ENCODE measurements around the gene TFE3.

TFE3 gene, protein sequence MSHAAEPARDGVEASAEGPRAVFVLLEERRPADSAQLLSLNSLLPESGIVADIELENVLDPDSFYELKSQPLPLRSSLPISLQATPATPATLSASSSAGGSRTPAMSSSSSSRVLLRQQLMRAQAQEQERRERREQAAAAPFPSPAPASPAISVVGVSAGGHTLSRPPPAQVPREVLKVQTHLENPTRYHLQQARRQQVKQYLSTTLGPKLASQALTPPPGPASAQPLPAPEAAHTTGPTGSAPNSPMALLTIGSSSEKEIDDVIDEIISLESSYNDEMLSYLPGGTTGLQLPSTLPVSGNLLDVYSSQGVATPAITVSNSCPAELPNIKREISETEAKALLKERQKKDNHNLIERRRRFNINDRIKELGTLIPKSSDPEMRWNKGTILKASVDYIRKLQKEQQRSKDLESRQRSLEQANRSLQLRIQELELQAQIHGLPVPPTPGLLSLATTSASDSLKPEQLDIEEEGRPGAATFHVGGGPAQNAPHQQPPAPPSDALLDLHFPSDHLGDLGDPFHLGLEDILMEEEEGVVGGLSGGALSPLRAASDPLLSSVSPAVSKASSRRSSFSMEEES

DNA sequence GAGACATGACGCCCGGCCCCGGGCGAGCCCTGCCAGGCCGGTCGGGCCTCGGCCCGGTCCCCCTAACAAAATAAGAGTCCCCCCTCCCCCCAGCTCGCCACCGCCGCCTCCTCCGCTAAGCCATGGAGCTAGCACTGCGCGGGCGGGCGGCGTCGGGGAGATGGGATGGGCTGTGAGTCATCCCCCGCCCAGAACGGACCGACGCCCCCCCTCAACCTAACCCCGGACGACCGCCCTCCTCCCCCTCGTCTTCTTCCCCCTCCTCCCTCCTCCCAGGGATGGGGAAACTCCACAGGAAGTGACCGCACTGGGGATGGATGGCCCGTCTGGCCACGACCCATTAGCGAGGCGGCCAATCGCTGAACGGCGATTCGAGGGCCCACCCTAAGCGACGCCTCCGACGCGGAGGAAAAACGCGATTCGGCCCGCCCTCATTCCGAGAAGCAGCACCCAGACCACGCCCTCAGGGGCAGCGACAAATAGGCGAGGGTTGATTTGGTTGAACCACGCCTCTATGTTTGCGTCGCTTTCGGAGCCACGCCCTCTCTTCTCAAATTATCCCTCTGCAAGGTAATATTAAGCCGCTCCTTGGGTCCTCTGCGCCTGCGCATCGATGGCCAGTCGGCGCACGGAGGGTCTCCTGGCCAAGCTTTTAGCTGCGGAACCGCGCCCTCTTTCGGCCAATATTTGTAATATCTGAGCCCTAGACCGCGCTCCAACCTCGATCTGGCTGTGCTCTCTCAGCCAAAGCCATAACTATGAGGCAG lies at the start of gene TFE3:
Gene TFE3, minus strand, starts transcription at position 138 of the 767 bp plus-strand sequence. Its CDS starts 131 bp downstream, at position 7.
- peak; percentile 97 for DNase-seq (ENCODE audit: low spot score)

DNA sequence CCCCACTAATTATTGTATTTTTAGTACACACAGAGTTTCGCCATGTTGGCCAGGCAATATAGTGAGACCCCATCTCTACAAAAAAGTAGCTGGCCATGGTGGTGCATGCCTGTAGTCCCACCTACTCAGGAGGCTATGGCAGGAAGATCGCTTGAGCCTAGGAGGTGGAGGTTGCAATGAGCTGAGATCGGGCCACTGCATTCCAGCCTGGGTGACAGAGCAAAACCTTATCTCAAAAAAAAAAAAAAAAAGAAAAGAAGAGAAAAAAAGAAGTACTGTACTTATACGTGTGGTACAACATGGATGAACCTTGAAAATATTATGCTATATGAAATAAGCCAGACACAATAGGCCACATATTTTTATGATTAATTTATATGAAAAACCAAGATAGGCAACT lies 46.4 kb upstream of the TFE3 start:
- no peak for DNase-seq (ENCODE audit: low spot score)

DNA sequence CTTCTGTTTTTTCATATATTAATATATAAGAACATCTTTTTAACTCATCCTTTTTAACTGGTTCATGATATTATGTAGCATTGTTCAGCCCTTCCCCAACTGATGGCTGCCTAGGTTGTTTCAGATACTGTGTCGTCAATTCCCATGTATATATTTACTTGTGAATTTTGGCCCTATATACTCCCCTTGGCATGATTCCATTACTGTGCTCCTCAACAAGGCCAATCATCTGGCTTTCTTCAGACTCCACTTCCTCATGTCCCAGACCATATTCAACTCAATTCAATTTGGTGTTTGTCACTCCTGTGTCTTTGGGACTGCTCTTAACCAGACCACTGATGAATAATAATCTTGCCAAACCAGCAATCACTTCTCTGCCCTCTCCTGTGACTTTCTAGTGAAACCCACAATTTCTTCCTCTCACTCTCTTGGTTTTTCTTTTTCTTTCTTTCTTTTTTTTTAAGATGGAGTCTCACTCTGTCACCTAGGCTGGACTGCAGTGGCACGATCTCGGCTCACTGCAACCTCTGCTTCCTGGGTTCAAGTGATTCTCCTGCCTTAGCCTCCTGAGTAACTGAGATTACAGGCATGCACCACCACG lies 39.2 kb upstream of the TFE3 start:
- DNase-seq (ENCODE audit: low spot score), result no peak

DNA sequence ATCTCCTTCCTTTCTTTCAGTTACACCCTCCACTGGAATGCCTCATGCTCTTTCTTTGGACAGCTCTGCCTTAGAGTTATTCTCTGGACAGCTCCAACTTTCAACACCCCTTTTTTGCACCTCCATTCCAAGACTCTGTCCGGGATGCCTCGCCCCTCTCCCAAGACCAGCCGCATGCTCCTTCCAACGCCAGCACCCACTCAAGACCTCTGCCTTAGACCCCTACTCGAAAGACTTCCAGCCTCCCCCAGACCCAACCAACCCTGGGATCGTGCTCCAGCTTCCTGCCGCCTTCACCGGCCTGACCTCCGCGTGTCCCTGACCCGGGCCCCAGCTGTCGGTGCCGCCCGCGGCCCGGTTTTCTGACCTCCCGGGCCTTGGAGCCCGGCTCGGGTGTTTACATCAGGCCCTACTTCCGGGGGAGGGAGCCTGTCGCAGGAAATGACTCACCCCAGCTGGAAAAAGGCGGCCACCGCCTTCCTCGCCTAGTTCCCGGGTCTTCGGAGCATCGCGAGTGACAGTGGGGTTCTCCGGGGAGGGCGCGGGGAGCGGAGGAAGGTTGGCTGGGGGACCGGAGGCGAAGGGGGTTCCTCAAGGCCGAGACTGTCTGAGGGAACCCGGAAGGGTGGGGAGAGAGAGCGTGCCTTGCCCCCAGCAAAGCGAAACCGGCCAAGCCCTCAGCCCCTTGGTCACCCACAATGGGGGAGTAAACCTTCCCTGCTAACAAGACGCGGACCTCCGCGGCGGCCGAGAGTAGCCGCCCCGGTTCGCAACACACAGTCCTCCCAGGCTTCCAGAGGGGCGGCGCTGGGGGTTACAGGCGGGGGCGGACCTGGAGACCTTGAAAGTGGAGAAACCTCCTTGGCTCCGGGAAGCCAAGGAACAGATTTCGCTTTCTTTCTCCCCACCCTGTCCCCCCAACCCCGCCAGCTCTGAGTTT lies 36.6 kb upstream of the TFE3 start, which contains the start of gene WDR45:
Gene WDR45, minus strand, starts transcription at position 399 of the 940 bp plus-strand sequence. CDS start 1,792 bp downstream, outside the sequence.
- peak; percentile 70 for DNase-seq (ENCODE audit: low spot score)

DNA sequence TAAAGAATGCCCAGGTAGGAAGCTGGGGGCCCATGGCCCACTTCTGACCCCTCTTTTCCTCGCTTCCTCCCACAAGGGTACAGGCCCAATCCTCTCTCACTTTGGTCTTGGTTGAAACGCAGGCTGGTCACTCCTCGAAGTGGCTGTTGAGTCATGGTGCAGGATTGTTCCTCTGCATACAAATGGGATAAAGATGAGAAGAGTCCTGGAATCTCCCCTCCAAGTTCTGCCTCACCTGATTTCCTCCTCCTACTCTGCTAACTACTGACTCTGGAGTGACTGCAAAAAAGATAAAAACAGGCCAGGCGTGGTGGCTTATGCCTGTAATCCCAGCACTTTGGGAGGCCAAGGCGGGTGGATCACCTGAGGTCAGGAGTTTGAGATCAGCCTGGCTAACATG lies 34.8 kb upstream of the TFE3 start:
- no peak for DNase-seq (ENCODE audit: low spot score)

DNA sequence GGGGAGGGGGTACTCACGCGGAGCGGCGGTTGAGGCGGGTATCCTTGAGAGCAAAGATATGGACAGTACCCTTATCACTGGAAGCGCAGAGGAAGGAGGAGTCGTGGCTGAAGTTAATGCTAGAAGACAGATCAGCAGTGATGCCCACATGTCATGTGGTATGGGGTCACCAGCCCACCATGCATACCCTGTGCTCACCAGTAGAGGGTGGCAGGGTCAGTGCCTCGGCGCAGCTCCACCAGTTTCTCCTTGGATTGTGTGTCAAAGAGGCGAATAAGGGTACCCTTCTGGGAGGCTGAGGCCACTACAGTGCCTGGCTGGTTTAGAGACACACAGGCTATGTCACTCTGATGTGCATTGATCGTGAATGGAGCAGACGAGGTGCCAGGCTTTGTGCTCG lies 32.2 kb upstream of the TFE3 start:
- no peak for DNase-seq (ENCODE audit: low spot score)

DNA sequence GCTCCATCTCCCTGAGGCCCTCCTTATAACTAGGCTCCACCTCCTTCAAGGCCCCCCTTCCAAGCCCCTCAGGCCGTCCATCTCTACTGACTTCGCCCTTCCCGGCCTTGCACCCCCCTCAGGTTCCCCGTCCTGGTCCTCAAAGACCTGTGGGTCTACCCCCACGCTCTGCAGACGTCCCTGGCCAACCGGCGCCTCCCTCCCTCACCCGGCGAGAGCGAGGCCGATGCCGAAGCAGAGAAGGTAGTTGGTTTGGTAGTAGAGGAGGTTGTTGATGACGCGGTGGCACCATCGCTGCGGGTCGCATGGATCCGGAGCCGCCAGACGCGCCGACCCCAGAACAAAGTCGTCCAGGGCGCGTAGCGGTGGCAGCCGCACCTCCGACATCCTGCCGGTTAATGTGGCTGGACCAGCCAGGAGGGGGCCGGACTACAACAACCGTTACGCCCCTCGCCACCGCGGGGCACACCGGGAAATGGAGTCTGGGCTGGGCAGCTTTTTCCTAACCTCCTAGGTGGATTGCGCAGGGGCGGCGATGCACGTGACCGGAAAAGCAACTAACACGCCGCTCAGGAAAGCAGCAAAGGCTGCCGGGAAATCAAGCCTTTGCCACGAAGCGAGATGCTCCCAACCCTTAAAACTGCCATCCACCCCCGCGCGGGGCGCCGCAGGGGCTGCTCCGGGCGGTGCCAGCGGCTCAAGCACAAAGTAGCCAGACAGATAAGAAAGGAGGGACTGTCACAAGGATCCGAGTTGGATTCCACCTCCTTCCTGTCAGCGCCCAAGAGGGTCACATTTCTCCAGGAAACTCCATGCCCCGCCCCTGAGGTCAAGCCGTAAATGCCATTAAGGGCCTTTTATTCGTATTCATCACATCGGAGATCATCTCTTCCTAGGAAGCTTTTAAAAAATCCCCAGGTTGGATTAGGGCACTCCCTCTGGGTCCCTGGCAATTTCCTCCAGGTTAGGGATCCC lies 30.7 kb upstream of the TFE3 start, which contains the start of gene PRAF2:
Gene PRAF2, minus strand, starts transcription at position 402 of the 975 bp plus-strand sequence. Its CDS starts 15 bp downstream, at position 387.
- peak; percentile 91 for DNase-seq (ENCODE audit: low spot score)

DNA sequence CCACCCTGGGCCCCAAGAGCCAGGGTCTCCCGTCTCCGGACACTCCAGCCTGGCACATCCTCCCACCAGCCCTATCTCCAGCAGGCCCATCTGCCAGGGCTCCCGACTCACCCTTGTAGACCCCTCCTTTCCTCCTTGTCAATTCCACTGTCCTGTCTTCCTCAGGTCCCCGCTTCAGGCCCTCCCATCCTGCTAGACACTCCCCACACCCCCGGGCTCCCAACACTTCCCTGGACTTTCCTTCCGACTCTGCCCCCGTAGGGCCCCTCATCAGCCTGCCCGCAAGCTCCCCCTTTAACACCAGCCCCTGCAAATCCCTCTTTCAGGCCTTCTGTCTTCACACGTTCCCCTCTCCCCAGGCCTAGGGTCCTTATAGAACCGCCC lies 29.5 kb upstream of the TFE3 start:
- DNase-seq (ENCODE audit: low spot score), result no peak

DNA sequence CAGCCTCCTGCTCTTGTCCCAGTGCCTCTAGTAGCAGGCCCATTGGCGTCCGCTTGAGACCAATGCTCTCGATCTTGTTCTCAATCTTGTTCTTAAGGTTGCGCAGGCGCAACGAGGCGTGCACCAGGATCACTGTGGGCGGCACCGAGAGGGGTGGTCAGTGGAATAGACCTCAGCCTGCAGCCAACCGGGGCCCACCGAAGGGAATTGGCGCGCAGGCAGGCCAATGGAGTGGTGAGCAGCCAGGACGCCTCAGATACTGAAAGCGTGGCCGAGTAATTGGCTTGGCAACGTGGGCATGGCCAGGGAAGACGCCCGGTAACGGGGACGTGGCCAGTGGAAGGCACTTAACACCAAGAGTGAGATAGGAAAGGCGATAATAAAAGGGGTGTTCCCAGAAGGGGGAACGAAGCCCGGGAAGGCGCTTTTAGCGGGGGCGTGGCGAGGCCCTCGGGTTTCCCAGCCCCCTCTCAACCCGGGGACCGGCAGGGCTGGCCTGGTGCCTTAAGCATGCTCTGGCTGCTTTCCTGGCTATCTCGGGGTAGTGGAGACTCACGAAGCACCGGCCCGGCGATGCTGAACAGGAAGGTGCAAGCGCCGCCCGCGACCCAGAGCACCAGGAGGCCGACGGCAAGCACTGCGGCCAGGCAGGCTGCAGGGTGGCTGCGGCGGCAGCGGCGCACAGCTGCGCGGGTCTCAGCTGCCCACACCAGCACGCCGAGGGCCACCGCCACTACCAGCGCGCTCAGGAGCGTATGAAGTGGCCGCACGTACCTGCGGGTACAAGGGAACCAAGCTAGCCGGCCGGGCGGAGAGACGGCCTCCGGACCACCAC lies 28.9 kb upstream of the TFE3 start:
- no peak for DNase-seq (ENCODE audit: low spot score)

DNA sequence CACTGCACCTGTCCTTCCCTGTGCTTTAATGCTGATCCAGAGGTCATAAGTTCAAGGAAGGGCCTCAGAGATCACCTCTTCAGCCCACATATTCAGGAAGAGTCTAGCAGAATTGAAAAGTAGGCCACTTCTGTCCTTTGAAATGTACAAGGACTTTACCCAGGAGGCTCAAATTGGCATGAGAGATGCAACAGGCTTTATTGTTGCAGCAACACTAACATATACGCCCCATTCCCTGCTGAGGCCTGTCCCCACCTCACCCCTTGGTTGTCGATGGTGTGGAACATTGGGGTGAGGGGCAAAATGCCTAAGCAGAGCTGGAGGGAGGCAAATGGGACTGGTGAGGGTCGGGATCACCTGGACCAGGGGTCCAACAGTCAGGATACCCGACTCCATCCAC lies 27.8 kb upstream of the TFE3 start:
- no peak for DNase-seq (ENCODE audit: low spot score)

DNA sequence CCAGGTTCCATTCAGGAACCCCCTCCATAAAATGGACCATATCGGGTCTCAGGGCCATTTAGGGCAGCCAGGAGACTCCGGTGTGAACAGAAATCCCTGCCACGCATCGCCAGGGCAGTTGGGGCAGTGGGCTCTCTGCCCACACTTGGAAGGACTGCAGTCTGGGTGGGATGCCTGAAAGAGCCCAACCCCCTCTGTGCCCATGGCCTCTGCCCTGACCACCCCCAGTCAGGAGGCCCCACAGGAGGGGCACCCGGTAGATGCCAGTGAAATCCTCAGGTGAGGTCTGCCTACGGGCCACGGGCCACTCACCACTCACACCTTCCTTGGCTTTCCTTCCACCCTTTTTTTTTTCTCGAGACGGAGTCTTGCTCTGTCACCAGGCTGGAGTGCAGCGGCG lies 25.9 kb upstream of the TFE3 start:
- DNase-seq (ENCODE audit: low spot score), result no peak

DNA sequence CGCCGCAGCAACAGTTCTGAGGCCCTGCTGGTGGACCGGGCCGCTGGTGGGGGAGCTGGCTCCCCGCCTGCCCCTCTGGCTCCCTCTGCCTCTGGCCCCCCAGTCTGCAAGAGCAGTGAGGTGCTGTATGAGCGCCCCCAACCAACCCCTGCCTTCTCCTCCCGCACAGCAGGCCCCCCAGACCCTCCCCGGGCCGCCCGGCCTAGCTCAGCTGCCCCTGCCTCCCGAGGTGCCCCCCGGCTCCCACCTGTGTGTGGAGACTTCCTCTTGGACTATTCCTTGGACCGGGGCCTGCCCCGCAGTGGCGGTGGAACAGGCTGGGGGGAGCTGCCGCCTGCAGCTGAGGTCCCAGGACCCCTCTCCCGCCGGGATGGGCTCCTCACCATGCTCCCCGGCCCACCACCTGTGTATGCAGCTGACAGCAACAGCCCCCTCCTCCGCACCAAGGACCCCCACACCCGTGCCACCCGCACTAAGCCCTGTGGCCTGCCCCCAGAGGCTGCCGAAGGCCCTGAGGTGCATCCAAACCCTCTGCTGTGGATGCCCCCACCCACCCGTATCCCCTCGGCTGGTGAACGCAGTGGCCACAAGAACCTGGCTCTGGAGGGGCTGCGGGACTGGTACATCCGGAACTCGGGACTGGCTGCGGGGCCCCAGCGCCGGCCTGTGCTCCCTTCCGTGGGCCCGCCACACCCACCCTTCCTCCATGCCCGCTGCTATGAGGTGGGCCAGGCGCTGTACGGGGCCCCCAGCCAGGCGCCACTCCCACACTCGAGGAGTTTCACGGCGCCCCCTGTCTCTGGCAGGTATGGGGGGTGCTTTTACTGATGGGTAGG lies 24.3 kb upstream of the TFE3 start:
- no peak for DNase-seq (ENCODE audit: low spot score)

DNA sequence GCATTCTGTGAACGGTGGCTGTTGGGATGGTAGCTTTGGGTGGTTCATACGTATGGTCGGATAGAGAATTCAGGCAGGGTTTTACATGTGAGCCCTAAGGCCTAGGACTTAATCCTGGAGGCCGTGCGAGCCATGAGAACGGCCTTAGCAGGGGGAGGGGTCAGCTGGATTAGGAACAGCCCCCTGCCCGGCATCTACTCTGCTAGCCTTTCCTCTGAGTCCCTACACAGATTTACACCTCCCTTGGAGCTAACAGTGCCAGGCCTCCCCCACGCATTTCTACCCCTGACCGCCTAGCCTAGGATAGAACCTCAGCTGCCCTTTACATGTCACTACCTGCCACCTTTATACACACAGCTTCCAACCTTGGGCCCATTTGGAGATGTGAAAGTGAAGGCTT lies 23.5 kb upstream of the TFE3 start:
- no peak for DNase-seq (ENCODE audit: low spot score)

DNA sequence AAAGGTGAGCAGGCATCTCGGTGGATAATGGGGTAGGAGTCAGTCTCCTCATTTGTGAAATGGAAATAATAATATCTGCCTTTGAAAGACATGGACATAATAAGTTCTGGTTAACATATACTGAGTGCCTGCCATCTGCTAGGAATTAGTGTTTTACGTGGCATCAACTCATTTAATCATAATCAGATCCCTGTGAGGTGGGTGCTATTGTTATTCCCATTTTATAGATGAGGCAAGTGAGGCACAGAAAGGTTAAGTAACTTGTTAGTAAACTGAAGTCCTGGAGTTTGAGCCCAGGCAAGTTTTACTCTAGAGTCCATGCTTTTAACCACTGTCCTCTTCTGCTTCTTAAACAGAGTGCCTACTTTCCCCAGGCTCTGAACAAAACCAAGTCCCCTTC lies 23.1 kb upstream of the TFE3 start:
- DNase-seq (ENCODE audit: low spot score), result no peak

DNA sequence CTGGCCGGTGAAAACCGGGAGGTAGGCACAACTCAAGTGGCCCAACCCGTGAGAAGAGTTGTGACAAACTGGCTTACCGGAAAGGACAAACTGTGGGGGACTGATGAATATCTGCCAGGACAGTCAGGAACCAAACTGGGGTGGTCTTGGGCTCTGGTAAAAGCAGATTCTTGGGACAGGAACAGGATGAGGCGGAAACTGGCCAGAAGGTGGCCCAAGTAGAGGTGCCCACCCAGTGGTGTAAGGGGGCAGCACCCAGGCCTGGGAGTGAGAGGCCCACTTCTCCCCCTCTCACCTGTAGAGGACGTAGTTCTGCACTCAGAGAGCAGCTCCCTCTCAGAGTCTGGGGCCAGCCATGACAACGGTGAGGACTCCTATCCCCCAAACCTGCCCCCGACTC lies 21.6 kb upstream of the TFE3 start:
- DNase-seq (ENCODE audit: low spot score), result no peak

DNA sequence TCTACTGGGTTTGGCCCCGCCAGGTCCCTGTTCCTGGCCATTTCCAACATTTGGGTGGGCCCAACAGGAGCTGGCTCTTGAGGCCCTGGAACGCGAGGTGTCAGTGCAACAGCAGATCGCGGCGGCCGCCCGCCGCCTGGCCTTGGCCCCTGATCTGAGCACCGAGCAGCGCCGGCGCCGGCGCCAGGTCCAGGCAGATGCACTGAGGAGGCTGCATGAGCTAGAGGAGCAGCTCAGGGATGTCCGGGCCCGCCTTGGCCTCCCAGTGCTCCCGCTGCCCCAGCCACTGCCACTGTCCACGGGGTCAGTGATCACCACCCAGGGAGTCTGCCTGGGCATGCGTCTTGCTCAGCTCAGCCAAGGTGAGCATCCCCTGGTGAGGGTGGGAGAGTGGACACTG lies 21.1 kb upstream of the TFE3 start:
- no peak for DNase-seq (ENCODE audit: low spot score)

DNA sequence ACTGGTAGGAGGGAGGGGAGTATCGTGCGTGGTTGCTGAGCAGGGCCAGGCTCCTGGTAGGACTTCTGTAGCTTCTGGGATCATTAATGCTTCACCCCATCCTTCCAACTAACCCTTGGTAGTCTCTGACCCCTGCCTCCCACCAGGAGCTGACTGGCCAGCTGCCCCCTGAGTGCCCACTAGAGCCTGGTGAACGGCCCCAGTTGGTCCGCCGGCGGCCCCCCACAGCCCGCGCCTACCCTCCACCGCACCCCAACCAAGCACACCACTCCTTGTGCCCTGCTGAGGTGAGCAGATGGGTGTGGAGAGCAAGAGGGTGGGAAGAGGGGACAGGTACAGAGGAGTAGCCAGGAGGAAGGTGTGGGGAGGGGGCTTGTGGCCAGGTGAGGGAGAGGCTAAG lies 20.6 kb upstream of the TFE3 start:
- no peak for DNase-seq (ENCODE audit: low spot score)

DNA sequence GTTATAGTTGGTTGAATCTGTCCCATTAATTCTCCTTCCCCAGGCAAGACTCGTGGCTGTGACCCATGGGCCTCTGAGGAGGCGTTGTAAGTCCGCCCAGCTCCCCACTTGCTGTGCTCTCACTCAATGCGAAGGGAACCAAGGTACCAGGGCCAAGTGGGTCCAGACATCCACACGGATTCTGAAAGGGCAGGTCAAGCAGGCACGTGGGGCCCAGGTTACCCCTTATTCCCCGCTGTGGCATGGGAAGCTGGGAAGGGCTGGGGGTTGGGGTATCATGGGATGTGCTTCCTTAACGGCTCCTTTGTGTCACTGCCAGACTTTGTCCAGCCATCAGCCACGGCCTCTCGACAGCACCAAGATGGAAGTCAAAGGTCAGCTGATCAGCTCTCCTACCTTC lies 18.8 kb upstream of the TFE3 start:
- DNase-seq (ENCODE audit: low spot score), result no peak

All from CD4-positive, alpha-beta T cell treated with Interleukin-6 at 100 ng/mL for 8 hours (primary cell).